H1 (cell line): ENCODE measurements around the gene CHAT.

Experiments
- ASH2L ChIP-seq: fragments of 200-600, 300-600 bp; sonication (generic); IDR thresholded peaks from one replicate; pipeline ENCODE4 v1.7.1; 2017; ENCODE audit warnings: low read length
- CTCF ChIP-seq, 3 experiments: IDR thresholded peaks; 1 replicate in 2 of 3; 2 replicates in 1 of 3; pipeline versions ENCODE4 v1.5.1 to v1.6.1; 2011; ENCODE audit warnings: low read length in 3 of 3, mild to moderate bottlenecking in 3 of 3, inconsistent platforms in 2 of 3, low read depth in 1 of 3, moderate library complexity in 1 of 3; ENCODE audit not compliant: insufficient read depth in 1 of 3; ENCODE audit errors: control extremely low read depth in 1 of 3
- E2F6 ChIP-seq: IDR thresholded peaks from 2 replicates; pipeline ENCODE4 v1.6.1; 2012; ENCODE audit warnings: inconsistent platforms
- EGR1 ChIP-seq: IDR thresholded peaks from 2 replicates; pipeline ENCODE4 v1.6.1; 2011; ENCODE audit warnings: low read depth, low read length, borderline replicate concordance
- EZH2 ChIP-seq: fragments of 200-600 bp; sonication (generic); IDR thresholded peaks from 2 replicates; pipeline ENCODE4 v1.7.1; 2012; ENCODE audit warnings: low read depth, mild to moderate bottlenecking, moderate library complexity, low read length, inconsistent platforms; ENCODE audit not compliant: severe bottlenecking
- POLR2A ChIP-seq, 2 experiments: IDR thresholded peaks; 1 replicate in 1 of 2; 2 replicates in 1 of 2; pipeline ENCODE4 v1.6.1; 2011; ENCODE audit warnings: low read depth in 2 of 2, low read length in 2 of 2, mild to moderate bottlenecking in 2 of 2; ENCODE audit errors: control extremely low read depth in 1 of 2
- POLR2AphosphoS5 ChIP-seq: IDR thresholded peaks from 2 replicates; pipeline ENCODE4 v1.6.1; 2011; ENCODE audit warnings: low read depth, low read length
- RNF2 ChIP-seq: fragments of 200-900, 300-1000 bp; sonication (generic); IDR thresholded peaks from 2 replicates; pipeline ENCODE4 v1.7.1; 2016; ENCODE audit warnings: borderline replicate concordance, low read depth, mild to moderate bottlenecking, antibody characterized with exemption, low read length; ENCODE audit not compliant: poor library complexity, severe bottlenecking; ENCODE audit errors: missing control alignments
- SP2 ChIP-seq: IDR thresholded peaks from 2 replicates; pipeline ENCODE4 v1.6.1; 2012; ENCODE audit warnings: mild to moderate bottlenecking, low read length, inconsistent platforms
- SUZ12 ChIP-seq: fragments of 200-600 bp; sonication (generic); IDR thresholded peaks from 2 replicates; pipeline ENCODE4 v1.6.1; 2012; ENCODE audit warnings: mild to moderate bottlenecking, inconsistent platforms, low read length, moderate library complexity, mixed read lengths
- TAF1 ChIP-seq: IDR thresholded peaks from 2 replicates; pipeline ENCODE4 v1.6.1; 2011; ENCODE audit warnings: mild to moderate bottlenecking, low read depth, low read length
- TEAD4 ChIP-seq: IDR thresholded peaks from 2 replicates; pipeline ENCODE4 v1.6.1; 2012; ENCODE audit warnings: low read depth, low read length, inconsistent platforms, mixed read lengths
- YY1 ChIP-seq: IDR thresholded peaks from 2 replicates; pipeline ENCODE4 v1.6.1; 2011; ENCODE audit warnings: low read depth, mild to moderate bottlenecking, low read length

GRCh38 chr10:49624629-49625028, 10.8 kb downstream of the CHAT start:
- TF ChIP-seq RNF2 = no peak
- no peak for TF ChIP-seq CTCF (IDR thresholded peaks at IDR 0.05; ENCODE audit: control extremely low read depth in 1 of 3, insufficient read depth in 1 of 3, low read depth in 1 of 3, low read length in 3 of 3)
- no peak for TF ChIP-seq E2F6
- TF ChIP-seq EGR1 = no peak
- TF ChIP-seq SP2 = no peak
- TF ChIP-seq TAF1 = no peak
- TF ChIP-seq TEAD4 = no peak
- TF ChIP-seq POLR2A (IDR thresholded peaks at IDR 0.05; ENCODE audit: control extremely low read depth in 1 of 2, low read depth in 2 of 2, low read length in 2 of 2) = no peak
- TF ChIP-seq EZH2 = no peak
- TF ChIP-seq SUZ12 = no peak
- no peak for TF ChIP-seq ASH2L
- TF ChIP-seq POLR2AphosphoS5 = no peak
- TF ChIP-seq YY1 = no peak
